PC-9 (cell line): ENCODE measurements around the gene PCNT.

Experiments used
- EZH2 ChIP-seq: fragments of 200-600 bp; sonication (generic); IDR thresholded peaks from 2 replicates; pipeline ENCODE4 v1.8.0; 2017; ENCODE audit warnings: antibody characterized with exemption, low read depth
- TF ChIP-seq, protein P1 (sequence below): fragments of 200-600 bp; sonication (generic); conservative IDR thresholded peaks from 2 replicates; pipeline ENCODE4 v1.6.1; 2017; ENCODE audit warnings: mixed run types, antibody characterized with exemption, mild to moderate bottlenecking, moderate library complexity

- TF ChIP-seq, protein P1, sequence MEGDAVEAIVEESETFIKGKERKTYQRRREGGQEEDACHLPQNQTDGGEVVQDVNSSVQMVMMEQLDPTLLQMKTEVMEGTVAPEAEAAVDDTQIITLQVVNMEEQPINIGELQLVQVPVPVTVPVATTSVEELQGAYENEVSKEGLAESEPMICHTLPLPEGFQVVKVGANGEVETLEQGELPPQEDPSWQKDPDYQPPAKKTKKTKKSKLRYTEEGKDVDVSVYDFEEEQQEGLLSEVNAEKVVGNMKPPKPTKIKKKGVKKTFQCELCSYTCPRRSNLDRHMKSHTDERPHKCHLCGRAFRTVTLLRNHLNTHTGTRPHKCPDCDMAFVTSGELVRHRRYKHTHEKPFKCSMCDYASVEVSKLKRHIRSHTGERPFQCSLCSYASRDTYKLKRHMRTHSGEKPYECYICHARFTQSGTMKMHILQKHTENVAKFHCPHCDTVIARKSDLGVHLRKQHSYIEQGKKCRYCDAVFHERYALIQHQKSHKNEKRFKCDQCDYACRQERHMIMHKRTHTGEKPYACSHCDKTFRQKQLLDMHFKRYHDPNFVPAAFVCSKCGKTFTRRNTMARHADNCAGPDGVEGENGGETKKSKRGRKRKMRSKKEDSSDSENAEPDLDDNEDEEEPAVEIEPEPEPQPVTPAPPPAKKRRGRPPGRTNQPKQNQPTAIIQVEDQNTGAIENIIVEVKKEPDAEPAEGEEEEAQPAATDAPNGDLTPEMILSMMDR = no peak
- TF ChIP-seq EZH2 = no peak
These were observed 135.6 kb downstream of the PCNT start for GRCh38 chr21:46459356-46460112.
